ENCODE results near the gene ZNF784. TPM values are rescaled to one million over a fixed set of nuclear protein-coding genes. Genes with fewer than 3 reads are reported as not detected.

Gene ZNF784
- polyA plus RNA-seq, 1 experiment: 1.9 TPM

DNA sequence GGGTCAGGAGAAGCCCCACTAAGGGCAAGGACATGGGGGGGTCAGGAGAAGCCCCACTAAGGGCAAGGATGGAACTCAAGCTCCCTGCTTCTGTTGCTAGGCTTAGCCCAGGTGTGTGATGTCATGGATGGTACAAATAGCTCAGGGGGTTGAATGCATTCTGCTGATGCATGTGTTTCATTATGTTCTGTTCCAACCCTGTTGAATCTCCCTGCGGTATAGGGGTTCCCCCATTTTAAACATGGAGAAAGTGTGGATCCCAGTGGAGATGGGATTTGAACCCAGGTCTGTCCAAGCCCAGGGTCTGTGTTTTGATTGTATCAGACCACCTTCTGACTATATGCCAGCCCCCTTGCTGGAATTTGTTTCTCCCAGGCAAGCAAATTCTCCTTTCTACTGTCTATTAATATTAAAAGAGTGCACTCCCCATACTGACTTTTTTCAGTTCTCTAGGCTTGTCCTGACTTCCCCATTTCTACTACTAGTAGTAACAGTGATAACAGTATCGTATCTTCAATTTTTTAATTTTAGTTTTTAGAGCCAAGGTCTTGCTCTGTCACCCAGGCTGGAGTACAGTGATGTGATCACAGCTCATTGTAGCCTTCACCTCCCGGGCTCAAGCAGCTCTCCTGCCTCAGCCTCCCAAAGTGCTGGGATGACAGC is 12.3 kb downstream of the ZNF784 start:
- CTCF ChIA-PET: no interaction called here
- POLR2A ChIA-PET: no interaction called here
- H3K9me3 ChIP-seq (ENCODE audit: control insufficient read depth, insufficient read depth, low read length): peaks cover 12% of the 10 kb centered on the region
- no peak for DNase-seq (ENCODE audit: low read depth, low spot score)
- TF ChIP-seq, protein P1, sequence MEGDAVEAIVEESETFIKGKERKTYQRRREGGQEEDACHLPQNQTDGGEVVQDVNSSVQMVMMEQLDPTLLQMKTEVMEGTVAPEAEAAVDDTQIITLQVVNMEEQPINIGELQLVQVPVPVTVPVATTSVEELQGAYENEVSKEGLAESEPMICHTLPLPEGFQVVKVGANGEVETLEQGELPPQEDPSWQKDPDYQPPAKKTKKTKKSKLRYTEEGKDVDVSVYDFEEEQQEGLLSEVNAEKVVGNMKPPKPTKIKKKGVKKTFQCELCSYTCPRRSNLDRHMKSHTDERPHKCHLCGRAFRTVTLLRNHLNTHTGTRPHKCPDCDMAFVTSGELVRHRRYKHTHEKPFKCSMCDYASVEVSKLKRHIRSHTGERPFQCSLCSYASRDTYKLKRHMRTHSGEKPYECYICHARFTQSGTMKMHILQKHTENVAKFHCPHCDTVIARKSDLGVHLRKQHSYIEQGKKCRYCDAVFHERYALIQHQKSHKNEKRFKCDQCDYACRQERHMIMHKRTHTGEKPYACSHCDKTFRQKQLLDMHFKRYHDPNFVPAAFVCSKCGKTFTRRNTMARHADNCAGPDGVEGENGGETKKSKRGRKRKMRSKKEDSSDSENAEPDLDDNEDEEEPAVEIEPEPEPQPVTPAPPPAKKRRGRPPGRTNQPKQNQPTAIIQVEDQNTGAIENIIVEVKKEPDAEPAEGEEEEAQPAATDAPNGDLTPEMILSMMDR (IDR thresholded peaks at IDR 0.05; ENCODE audit: low read depth, low read length): no peak
- no peak overlapping the region for H3K27ac ChIP-seq (ENCODE audit: low read depth, low read length)
- H3K27me3 ChIP-seq (ENCODE audit: control insufficient read depth, insufficient read depth, low read length): no peaks in the 10 kb centered on the region
- no peak overlapping the region for H3K4me3 ChIP-seq (ENCODE audit: low read depth, low read length)

DNA sequence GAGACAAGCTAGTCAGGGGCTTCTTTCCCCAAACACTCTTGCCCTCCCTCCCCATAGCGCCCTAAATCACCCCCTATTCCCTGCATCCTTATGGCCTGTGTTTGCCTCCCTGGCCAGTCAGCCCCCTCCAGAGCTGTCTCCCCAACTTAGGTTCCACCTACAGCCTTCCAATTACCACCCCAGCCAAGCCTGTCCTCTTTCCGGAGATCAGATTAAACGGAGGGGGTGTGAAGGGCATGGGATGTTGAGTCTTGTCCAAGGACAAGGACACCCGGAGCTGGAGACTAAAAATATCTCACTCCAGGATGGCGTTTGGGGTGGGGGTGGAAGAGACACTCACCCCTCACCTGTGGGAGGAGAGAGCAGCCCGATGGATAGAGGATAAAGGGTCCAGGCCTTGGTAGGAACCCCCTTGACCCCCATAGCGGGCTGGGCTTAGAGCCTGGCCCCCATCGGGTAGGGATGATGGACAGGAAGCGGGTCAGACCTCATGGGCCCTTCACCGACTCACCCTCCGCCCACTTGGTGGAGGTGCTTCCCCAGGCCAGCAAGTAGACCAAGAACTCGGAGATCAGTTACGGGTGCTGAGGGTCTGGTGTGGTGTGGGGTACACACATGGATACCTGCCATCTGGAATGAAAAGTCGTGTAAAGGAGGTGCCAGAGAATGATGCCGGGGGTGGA is 12.9 kb downstream of the ZNF784 start:
- peaks cover 9% of the 10 kb centered on the region for H3K9me3 ChIP-seq (ENCODE audit: control insufficient read depth, insufficient read depth, low read length)
- H3K4me3 ChIP-seq (ENCODE audit: low read depth, low read length): no peak overlapping the region
- H3K27me3 ChIP-seq (ENCODE audit: control insufficient read depth, insufficient read depth, low read length): no peaks in the 10 kb centered on the region
- CTCF ChIA-PET: interaction anchor here (1.0 to 1.4 kb wide), 2 partner anchors 95 to 107 kb away, joined by 5 to 7 read pairs; no protein-coding TSS in a partner anchor
- H3K27ac ChIP-seq (ENCODE audit: low read depth, low read length): no peak overlapping the region
- TF ChIP-seq, protein P1 (IDR thresholded peaks at IDR 0.05; ENCODE audit: low read depth, low read length): no peak
- POLR2A ChIA-PET: interaction anchor here (1.4 kb wide), 1 partner anchor 13 kb away, joined by 6 read pairs; the partner anchor contains the start of gene ZNF784
- DNase-seq (ENCODE audit: low read depth, low spot score): no peak

DNA sequence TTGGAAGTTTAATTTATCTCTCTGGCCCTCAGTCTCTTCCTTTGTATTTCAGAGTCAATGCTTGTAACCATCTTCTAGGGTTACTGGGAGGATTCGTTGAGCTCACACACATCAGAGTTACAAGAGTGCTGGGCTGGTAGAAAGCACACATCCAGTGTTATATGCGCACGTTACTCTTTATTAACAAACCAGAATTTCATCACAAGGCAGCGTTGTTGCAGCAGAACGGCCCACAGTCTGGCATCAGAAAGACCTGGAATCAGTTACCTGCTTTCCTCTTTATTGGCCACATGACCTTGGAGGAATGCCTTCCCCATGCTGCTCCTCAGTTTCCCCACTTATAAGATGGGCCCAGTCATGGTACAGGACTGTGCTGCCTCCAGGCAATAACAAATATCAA is 15.0 kb downstream of the ZNF784 start:
- POLR2A ChIA-PET: no interaction called here
- DNase-seq (ENCODE audit: low read depth, low spot score): no peak
- Histone ChIP-seq H3K27me3 (ENCODE audit: control insufficient read depth, insufficient read depth, low read length) (no peaks in the 10 kb centered on the region), H3K27ac (ENCODE audit: low read depth, low read length) (no peak overlapping the region), H3K9me3 (ENCODE audit: control insufficient read depth, insufficient read depth, low read length) (peaks cover 5% of the 10 kb centered on the region), H3K4me3 (ENCODE audit: low read depth, low read length) (no peak overlapping the region)
- CTCF ChIA-PET: interaction anchor here (0.6 to 2.2 kb wide), 4 partner anchors 22 to 142 kb away, joined by 6 to 12 read pairs (median 9); no protein-coding TSS in a partner anchor
- TF ChIP-seq, protein P1 (IDR thresholded peaks at IDR 0.05; ENCODE audit: low read depth, low read length): no peak

DNA sequence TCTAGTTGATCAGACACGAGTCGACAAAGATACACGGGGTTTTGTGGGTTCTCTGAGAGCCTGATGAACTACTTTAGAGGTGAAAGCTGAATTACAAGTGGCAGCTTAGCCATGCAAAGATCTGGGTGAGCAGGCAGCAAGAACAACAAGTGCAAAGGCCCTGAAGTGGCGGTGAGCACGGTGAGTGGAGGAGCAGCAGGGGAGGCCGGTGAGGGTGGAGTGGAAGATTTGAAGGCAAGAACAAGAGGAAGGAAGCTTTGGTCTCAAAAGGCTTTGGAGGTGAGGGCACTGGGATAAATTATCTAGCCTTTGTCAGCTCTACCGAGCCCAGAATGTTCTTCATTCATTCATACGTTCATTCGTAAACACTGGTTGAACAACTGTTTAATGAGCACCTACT is 17.5 kb downstream of the ZNF784 start:
- CTCF ChIA-PET: interaction anchor here (0.5 to 3.8 kb wide), 24 partner anchors 9 to 466 kb away, joined by 3 to 29 read pairs (median 5); partner anchors contain the start of gene ZNF784
- H3K27ac ChIP-seq (ENCODE audit: low read depth, low read length): no peak overlapping the region
- peak overlapping the region; percentile 73 for H3K4me3 ChIP-seq (ENCODE audit: low read depth, low read length)

More for the DNA sequence above, 17.5 kb downstream of the ZNF784 start:
- Histone ChIP-seq H3K27me3 (ENCODE audit: control insufficient read depth, insufficient read depth, low read length) (no peaks in the 10 kb centered on the region), H3K9me3 (ENCODE audit: control insufficient read depth, insufficient read depth, low read length) (peaks cover 18% of the 10 kb centered on the region)
- TF ChIP-seq, protein P1 (IDR thresholded peaks at IDR 0.05; ENCODE audit: low read depth, low read length): no peak
- no peak for DNase-seq (ENCODE audit: low read depth, low spot score)
- POLR2A ChIA-PET: interaction anchor here (1.0 to 1.1 kb wide), 2 partner anchors 18 to 145 kb away, joined by 3 to 4 read pairs; partner anchors contain the start of genes ISOC2 and ZNF784

All from AG04450 (cell line).